ENCODE results near the gene DPYD. TPM values are rescaled to one million over a fixed set of nuclear protein-coding genes. Genes with fewer than 3 reads are reported as not detected.
A peak's percentile ranks its signal among the peaks of the same experiment; 100 is the strongest.

DPYD gene
- polyA plus RNA-seq, 3 donors from 2014 or later, result 23.0 to 35.9 (median 30.8) TPM

DNA sequence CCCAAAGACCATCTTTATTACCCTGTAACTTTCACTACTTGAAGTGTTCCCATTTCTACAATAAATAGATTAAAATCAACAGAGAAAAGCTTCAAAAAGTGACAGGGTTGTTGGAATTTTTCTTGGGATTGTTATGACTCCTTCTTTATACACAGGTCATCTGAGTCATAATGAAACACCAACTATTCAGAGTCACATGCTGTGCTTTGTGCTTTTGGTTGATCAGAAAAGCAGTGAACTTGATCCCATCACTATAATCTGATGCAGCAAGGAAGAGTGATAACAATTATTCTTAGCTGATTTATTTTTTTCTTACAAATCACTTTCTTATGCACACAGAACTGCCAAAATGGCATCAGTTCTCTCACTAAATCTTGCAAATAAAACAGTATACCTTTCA, 776.3 kb downstream of the DPYD start:
- no peaks in the 10 kb centered on the region for H3K9me3 Mint-ChIP-seq
- peaks cover 0 to 12% (median 7%) of the 10 kb centered on the region in 3 donors for H3K36me3 Mint-ChIP-seq
- no peak overlapping the region for H3K27ac Mint-ChIP-seq
- H3K27me3 Mint-ChIP-seq (ENCODE audit: low read depth in 3 of 3), result no peaks in the 10 kb centered on the region
- no peak overlapping the region for H3K4me3 Mint-ChIP-seq
- no peak for DNase-seq
- no peaks in the 10 kb centered on the region for H3K4me1 Mint-ChIP-seq

DNA sequence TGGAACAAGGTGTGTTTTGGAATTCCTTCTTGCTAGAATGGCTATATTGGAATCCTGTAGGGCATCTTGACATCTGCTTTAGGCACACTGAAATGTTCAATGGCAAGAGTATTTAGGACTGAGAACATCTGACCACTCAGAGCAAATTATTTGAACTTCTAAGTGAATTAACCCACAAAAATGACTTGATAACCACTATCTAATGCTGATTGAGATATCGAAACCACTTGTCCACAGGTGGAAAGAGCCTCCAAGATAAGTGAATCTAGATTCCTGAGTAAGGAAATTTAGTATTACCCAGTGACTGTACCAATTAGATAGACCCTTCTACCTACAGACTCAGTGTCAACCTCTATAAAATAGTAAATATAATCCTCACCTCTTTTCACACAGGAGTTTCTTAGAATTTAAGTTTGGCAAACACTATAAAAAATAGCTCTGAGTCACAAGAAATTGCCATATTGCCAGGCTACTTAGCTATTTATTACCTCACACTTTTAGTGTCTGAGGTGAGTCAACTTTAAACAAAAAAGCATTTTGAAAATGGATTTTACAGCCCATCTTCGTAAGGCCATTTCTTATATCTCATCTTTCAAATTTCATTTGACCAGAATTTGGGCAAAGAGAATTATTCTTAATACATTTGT, 777.5 kb downstream of the DPYD start:
- peaks cover 3 to 5% of the 10 kb centered on the region in 2 donors for H3K4me1 Mint-ChIP-seq
- no peak overlapping the region for H3K27ac Mint-ChIP-seq

DNA sequence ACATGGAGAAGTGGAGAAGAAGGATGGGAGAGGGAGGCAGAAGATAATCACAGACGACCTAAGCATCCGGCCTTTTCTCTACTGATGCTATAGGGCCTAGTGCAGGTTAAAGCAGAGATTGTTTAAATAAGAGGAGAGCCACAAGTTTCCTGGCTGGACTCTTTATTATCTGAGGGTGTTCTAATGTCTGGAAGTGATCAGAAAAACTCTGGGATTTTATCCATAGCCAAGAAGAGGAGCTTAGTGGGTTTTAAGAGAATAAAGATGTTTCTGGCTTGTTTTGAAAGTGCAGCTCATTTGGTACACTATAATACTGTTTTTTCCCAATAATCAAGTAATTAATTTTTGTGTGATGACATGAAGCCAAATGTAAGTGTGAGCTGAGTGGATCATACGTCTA, 780.2 kb downstream of the DPYD start:
- Mint-ChIP-seq H3K4me3 (no peak overlapping the region), H3K9me3 (no peaks in the 10 kb centered on the region), H3K27ac (no peak overlapping the region)

More for the DNA sequence above, 777.5 kb downstream of the DPYD start:
- Mint-ChIP-seq H3K27me3 (ENCODE audit: low read depth in 3 of 3) (no peaks in the 10 kb centered on the region), H3K36me3 (peaks cover 0 to 12% (median 7%) of the 10 kb centered on the region in 3 donors), H3K9me3 (no peaks in the 10 kb centered on the region), H3K4me3 (no peak overlapping the region)
- no peak for DNase-seq

DNA sequence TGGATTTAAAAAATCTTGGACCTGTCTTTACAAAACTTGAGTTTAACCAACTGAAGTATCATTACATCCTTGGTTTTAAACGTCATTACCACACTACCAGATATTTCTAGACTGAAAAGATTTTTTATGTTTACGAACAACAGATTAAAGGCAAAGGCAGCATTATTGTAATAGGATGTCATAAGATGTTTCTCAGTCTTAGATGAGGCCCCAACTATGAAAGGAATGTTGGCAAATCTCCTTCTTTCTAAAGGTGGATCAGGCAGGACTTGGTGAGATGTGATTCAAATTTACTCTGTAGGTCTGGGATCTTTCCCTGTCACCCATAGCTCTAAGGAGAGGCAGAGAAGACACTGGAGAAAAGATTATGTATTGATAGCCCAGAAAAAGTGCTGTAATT, 781.3 kb downstream of the DPYD start:
- no peak for DNase-seq
- peaks cover 0 to 7% (median 0%) of the 10 kb centered on the region in 3 donors for H3K36me3 Mint-ChIP-seq
- no peaks in the 10 kb centered on the region for H3K9me3 Mint-ChIP-seq
- no peak overlapping the region for H3K4me3 Mint-ChIP-seq
- no peaks in the 10 kb centered on the region for H3K27me3 Mint-ChIP-seq (ENCODE audit: low read depth in 3 of 3)
- no peak overlapping the region for H3K27ac Mint-ChIP-seq
- H3K4me1 Mint-ChIP-seq, result peaks cover 4 to 11% of the 10 kb centered on the region in 2 donors

More for the DNA sequence above, 780.2 kb downstream of the DPYD start:
- H3K36me3 Mint-ChIP-seq, result peaks cover 0 to 7% (median under 1%) of the 10 kb centered on the region in 3 donors
- H3K4me1 Mint-ChIP-seq, result peaks cover 4 to 11% of the 10 kb centered on the region in 2 donors
- no peak for DNase-seq
- H3K27me3 Mint-ChIP-seq (ENCODE audit: low read depth in 3 of 3), result no peaks in the 10 kb centered on the region

DNA sequence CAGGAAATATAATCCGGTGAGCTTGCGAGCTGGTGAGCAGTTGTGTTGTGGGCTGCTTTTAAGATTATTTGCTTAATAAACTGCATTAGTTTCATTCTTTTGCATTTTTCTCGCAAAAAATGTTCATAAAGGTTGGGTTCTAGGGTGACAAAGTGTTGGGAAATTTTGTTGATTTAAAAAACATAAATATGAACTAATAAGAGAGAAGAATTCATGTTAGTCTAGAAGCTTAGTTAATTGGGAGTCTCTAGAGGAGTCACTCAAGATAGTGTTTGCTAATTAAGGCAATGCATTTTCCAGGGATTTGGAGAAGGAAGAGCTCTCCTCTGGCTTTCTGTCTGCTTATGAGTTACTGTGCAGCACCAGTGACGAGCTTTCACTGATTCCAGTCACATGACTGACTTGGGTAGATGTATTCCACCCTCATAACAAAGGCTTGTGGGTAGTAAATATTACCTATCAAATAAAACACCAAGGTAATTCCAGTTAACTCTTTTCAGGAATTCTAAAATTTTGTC, 782.3 kb downstream of the DPYD start:
- peak overlapping the region in 2 of 5 donors; percentile 37 to 67 for H3K4me3 Mint-ChIP-seq
- peaks cover 0 to 7% (median 0%) of the 10 kb centered on the region in 3 donors for H3K36me3 Mint-ChIP-seq
- DNase-seq, result no peak
- no peaks in the 10 kb centered on the region for H3K9me3 Mint-ChIP-seq
- peak overlapping the region in 2 of 6 donors; percentile 5 to 15 for H3K27ac Mint-ChIP-seq
- no peaks in the 10 kb centered on the region for H3K27me3 Mint-ChIP-seq (ENCODE audit: low read depth in 3 of 3)
- peaks cover 4 to 11% of the 10 kb centered on the region in 2 donors for H3K4me1 Mint-ChIP-seq

DNA sequence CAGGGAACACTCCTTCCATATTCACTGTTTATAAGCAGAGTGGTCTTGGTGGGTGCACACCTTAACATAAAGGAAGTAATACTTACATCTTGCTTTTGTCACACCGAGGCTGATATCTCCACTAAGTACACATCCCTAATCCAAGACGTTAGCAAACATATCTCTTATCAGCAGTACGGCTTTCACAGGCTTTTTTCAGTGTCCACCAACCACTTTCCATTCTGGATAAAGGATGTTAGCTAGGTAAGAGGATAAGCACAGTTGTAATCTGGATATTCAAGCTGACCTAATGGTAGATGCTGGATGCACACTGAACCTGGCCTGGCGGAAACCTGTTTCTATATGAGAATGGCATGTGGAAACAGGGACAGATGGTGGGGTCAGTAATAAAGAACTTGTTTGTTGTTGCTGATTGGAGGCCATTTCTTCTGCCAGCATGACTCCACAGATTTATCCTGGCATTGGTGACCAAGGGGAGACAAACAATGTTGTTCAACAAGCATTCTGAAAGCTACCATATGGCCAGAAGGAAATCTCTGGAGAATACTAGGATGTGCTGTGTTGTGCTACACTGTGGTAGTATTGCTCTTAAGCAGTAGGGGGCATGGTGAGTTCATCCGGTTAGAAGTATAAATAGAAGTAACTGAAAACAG, 782.8 kb downstream of the DPYD start:
- Mint-ChIP-seq H3K9me3 (no peaks in the 10 kb centered on the region), H3K27ac (peak overlapping the region in 2 of 6 donors; percentile 5 to 15), H3K4me3 (peak overlapping the region in 2 of 5 donors; percentile 37 to 67), H3K4me1 (peaks cover 4 to 11% of the 10 kb centered on the region in 2 donors), H3K36me3 (peaks cover 0 to 7% (median 0%) of the 10 kb centered on the region in 3 donors), H3K27me3 (ENCODE audit: low read depth in 3 of 3) (no peaks in the 10 kb centered on the region)
- peak; percentile 7 to 25 (median 12) for DNase-seq

DNA sequence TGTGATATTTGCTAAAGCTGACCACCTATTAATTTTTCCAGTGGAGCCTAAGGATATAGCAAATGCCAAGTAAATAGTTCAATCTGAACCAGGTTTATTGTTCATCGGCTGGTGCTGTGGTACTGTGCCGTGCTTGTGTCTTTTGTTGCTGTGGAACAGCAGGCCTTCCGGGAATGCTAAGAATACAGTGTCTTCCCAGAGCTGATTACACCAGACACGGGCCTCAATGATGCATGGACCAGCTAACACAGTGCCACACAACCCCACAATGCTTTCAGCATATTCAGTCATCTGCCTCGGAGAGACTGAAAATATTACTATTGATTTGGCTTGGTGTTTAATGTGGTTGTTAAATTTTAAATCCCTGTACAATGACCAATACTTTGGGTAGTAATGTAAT, 783.8 kb downstream of the DPYD start:
- no peak overlapping the region for H3K4me3 Mint-ChIP-seq
- H3K27ac Mint-ChIP-seq, result no peak overlapping the region
- H3K9me3 Mint-ChIP-seq, result no peaks in the 10 kb centered on the region
- H3K36me3 Mint-ChIP-seq, result peaks cover 0 to 7% (median 0%) of the 10 kb centered on the region in 3 donors
- H3K4me1 Mint-ChIP-seq, result peaks cover 4 to 11% of the 10 kb centered on the region in 2 donors
- H3K27me3 Mint-ChIP-seq (ENCODE audit: low read depth in 3 of 3), result no peaks in the 10 kb centered on the region
- DNase-seq, result no peak

DNA sequence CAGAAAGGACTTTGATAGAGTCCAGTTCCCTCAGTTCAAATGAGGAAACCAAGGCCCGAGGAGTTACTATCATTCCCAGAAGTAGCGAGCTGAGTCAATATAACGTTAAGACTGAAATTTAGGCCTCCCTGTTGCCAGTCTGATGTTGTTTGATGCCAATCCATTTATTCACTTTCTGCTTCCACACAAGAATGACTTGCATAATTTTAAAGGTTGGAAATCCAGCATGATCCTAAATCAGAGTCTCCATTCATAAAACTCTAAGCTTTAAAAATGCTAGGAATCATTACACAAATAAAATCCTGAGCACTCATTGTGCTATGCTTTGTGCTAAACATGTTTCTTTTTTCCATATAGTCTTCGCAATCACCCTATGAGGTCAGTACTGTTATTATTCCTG, 784.9 kb downstream of the DPYD start:
- Mint-ChIP-seq H3K27me3 (ENCODE audit: low read depth in 3 of 3) (no peaks in the 10 kb centered on the region), H3K27ac (no peak overlapping the region), H3K4me3 (no peak overlapping the region), H3K36me3 (peaks cover 5 to 13% (median 5%) of the 10 kb centered on the region in 3 donors), H3K9me3 (no peaks in the 10 kb centered on the region), H3K4me1 (peaks cover 4 to 11% of the 10 kb centered on the region in 2 donors)
- DNase-seq, result no peak

DNA sequence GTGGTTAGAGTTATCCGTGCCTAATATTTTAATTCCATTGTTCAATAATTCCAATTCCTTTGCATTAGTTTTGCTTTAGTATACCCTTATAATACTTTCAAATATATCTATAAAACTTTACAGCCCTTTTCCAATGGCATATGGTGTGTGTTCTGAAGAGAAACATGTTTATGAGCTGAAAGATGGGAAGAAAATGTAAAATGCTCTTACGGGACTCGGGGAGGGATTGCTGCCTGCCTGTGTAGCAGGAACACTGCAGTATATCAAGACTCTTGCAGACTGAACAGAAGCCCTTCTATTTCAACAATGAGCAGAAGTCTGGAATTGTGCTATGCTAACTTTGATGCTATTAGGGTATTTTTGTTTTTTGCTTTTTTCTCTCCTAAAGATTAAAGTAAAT, 792.4 kb downstream of the DPYD start:
- H3K27ac Mint-ChIP-seq, result no peak overlapping the region

DNA sequence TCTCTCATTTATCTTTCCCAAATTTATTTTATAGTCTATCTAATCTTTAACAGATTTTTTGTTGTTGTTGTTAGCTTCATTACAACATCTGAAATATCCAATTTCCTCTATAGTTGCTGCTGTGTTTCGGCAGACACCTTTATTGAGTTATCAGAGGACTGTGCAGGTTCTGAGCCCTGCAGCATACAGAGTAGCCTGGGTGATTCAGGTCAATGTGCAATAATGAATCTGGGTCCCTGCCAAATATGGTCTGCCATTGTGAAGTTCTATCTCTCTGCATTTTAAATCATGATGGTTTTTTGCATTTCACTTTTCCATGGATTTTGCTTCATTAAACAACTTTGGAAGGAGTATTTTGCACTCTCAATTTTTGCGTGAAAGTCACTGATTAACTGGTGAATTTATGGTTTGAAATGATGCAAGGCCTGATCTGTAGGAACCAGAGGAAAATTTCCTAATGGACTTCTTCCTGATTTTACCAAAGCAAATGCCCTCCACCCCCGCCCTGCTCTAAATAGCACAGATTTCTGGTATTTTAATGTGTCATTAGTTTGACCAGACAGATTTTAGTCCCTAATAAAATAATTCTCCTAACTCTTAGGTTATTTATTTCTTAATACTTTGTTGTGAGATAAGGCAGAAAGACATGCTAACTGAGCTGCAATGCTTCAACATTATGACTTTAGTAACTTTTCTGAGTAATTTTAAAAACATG, 797.0 kb downstream of the DPYD start:
- Mint-ChIP-seq H3K9me3 (no peaks in the 10 kb centered on the region), H3K36me3 (peaks cover 7 to 18% (median 8%) of the 10 kb centered on the region in 3 donors), H3K4me3 (no peak overlapping the region), H3K27me3 (ENCODE audit: low read depth in 3 of 3) (peaks cover 0 to 3% (median 0%) of the 10 kb centered on the region in 3 donors), H3K4me1 (no peaks in the 10 kb centered on the region), H3K27ac (no peak overlapping the region)
- no peak for DNase-seq

More for the DNA sequence above, 792.4 kb downstream of the DPYD start:
- no peaks in the 10 kb centered on the region for H3K4me1 Mint-ChIP-seq
- no peaks in the 10 kb centered on the region for H3K9me3 Mint-ChIP-seq
- peaks cover 0 to 4% (median 3%) of the 10 kb centered on the region in 3 donors for H3K27me3 Mint-ChIP-seq (ENCODE audit: low read depth in 3 of 3)
- H3K4me3 Mint-ChIP-seq, result no peak overlapping the region
- DNase-seq, result no peak
- peaks cover 14 to 30% (median 20%) of the 10 kb centered on the region in 3 donors for H3K36me3 Mint-ChIP-seq

DNA sequence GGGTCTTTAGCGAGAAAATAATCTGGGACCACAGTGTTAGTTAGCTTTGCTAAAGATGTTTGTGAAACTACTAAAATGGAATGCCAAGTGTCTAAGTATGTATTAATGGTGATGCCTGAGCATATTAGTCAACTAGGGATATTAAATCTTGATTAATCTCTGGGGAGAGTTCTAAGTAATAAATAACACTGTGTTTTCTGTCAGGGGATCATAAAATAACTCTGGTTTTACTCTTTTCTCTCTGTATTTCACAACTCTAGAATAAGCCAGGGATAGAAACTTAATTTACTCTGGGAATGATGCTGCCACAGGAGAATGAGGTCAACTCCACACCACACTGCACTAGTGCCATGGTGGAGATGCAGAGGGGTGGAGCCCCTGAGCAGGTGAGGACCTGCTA, 800.0 kb downstream of the DPYD start:
- DNase-seq, result no peak
- Mint-ChIP-seq H3K9me3 (no peaks in the 10 kb centered on the region), H3K27ac (no peak overlapping the region), H3K36me3 (peaks cover 0 to 13% (median 6%) of the 10 kb centered on the region in 3 donors), H3K27me3 (ENCODE audit: low read depth in 3 of 3) (no peaks in the 10 kb centered on the region), H3K4me1 (no peaks in the 10 kb centered on the region), H3K4me3 (no peak overlapping the region)

DNA sequence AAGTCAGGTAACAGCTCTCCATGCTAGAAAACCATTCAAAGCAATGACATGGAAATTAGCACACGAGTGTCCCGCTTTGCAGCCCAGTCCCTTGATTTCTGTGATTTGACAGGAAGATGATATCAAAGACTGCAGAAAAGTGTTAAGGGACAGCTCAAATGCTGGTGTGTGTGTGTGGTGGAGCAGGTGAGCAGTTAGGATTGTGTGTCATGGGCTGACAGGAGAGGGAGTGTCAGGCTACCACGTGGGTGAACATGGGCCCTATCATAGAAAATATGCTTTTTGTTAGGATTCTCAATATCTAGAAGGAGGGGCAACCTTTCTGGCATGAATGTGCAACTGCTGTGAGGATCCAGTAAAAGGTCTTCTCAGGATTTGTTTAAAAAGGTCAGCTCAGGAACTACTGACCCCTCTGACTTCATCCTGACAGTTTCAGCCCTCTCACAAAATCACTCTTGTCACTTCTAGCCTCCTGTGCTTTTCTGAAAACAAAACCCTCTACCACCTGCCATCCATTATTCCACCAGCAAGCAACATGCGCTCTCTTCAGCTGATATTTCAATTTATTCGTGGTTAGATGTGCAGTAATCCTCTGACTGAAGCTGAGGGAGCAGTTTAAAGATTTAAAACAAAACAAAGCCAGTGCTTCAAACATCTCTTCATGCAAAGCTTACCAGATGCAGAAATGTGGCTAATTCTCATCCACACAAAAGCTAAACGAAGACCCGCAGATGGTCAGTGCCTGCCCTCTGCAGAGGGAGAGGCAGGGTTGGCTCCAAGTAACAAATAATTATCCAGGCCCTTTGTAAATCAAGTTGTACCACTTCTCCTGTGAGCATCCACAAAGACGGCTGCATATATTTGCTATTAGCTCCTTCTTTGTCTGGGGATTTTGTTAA, 801.3 kb downstream of the DPYD start:
- Mint-ChIP-seq H3K4me3 (no peak overlapping the region), H3K9me3 (no peaks in the 10 kb centered on the region), H3K27ac (no peak overlapping the region), H3K36me3 (peaks cover 0 to 19% (median 6%) of the 10 kb centered on the region in 3 donors), H3K4me1 (no peaks in the 10 kb centered on the region), H3K27me3 (ENCODE audit: low read depth in 3 of 3) (no peaks in the 10 kb centered on the region)
- no peak for DNase-seq

DNA sequence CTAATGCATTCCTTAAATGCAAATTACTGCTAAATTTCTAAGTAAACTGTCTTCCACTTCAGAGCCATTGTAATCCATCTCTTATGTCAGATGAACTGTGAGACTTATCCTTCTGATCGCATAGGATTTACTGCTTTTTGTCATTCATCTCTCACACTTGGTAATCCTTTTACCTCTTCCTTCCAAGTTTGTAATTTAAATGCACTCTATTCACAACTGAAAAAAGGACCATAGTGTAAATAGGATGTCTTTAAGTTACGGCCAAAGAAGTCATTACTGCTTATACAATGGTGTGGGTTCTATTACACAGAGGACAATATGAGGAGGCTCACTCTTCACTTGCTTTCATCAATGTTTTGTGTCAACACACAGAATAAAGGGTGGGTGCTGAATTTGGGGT, 806.0 kb downstream of the DPYD start:
- Mint-ChIP-seq H3K36me3 (peaks cover 8 to 23% (median 11%) of the 10 kb centered on the region in 3 donors), H3K4me1 (no peaks in the 10 kb centered on the region), H3K27ac (no peak overlapping the region), H3K9me3 (no peaks in the 10 kb centered on the region), H3K27me3 (ENCODE audit: low read depth in 3 of 3) (no peaks in the 10 kb centered on the region), H3K4me3 (no peak overlapping the region)
- no peak for DNase-seq

Data from immature natural killer cell (primary cell).